ENCODE results near the gene HTR7. TPM values are rescaled to one million over a fixed set of nuclear protein-coding genes. Genes with fewer than 3 reads are reported as not detected.
"Not testable (repeated sequence)": the region's sequence is repeated elsewhere in the genome, so short reads cannot be mapped to it uniquely, and the experiment has no call there.

HTR7 gene
- total RNA-seq, 1 donor from 2014 or later = 0.24 TPM

GRCh38 chr10:90837486-90837885, 20.4 kb downstream of the HTR7 start:
- Mint-ChIP-seq H3K27me3 (ENCODE audit: unreplicated experiment) (peaks cover 3% of the 10 kb centered on the region), H3K9me3 (ENCODE audit: unreplicated experiment) (no peaks in the 10 kb centered on the region), H3K27ac (ENCODE audit: unreplicated experiment) (no peak overlapping the region), H3K36me3 (ENCODE audit: unreplicated experiment) (no peaks in the 10 kb centered on the region), H3K4me1 (ENCODE audit: unreplicated experiment) (no peaks in the 10 kb centered on the region), H3K4me3 (ENCODE audit: unreplicated experiment) (no peak overlapping the region)
- DNase-seq (ENCODE audit: extremely low spot score, unreplicated experiment) = no peak
- TF ChIP-seq CTCF (IDR thresholded peaks at IDR 0.05) = no peak

- H3K4me1 Mint-ChIP-seq (ENCODE audit: unreplicated experiment) = no peaks in the 10 kb centered on the region
- DNase-seq (ENCODE audit: extremely low spot score, unreplicated experiment) = no peak
- TF ChIP-seq CTCF (IDR thresholded peaks at IDR 0.05) = no peak
Measured at GRCh38 chr10:90834326-90834725, 23.5 kb downstream of the HTR7 start.

GRCh38 chr10:90832111-90832510, 25.7 kb downstream of the HTR7 start:
- DNase-seq (ENCODE audit: extremely low spot score, unreplicated experiment) = no peak
- Mint-ChIP-seq H3K27me3 (ENCODE audit: unreplicated experiment) (peaks cover 23% of the 10 kb centered on the region), H3K4me3 (ENCODE audit: unreplicated experiment) (no peak overlapping the region), H3K4me1 (ENCODE audit: unreplicated experiment) (no peaks in the 10 kb centered on the region), H3K27ac (ENCODE audit: unreplicated experiment) (no peak overlapping the region), H3K36me3 (ENCODE audit: unreplicated experiment) (no peaks in the 10 kb centered on the region), H3K9me3 (ENCODE audit: unreplicated experiment) (no peaks in the 10 kb centered on the region)
- TF ChIP-seq CTCF (IDR thresholded peaks at IDR 0.05) = no peak

More at GRCh38 chr10:90834326-90834725, 23.5 kb downstream of the HTR7 start:
- H3K9me3 Mint-ChIP-seq (ENCODE audit: unreplicated experiment) = no peaks in the 10 kb centered on the region
- no peak overlapping the region for H3K27ac Mint-ChIP-seq (ENCODE audit: unreplicated experiment)
- no peak overlapping the region for H3K4me3 Mint-ChIP-seq (ENCODE audit: unreplicated experiment)
- no peaks in the 10 kb centered on the region for H3K36me3 Mint-ChIP-seq (ENCODE audit: unreplicated experiment)
- peaks cover 7% of the 10 kb centered on the region for H3K27me3 Mint-ChIP-seq (ENCODE audit: unreplicated experiment)

- no peak for TF ChIP-seq CTCF (IDR thresholded peaks at IDR 0.05)
Measured at GRCh38 chr10:90822508-90822907, 35.3 kb downstream of the HTR7 start.

GRCh38 chr10:90821864-90822263, 36.0 kb downstream of the HTR7 start:
- not testable (repeated sequence) for H3K9me3 Mint-ChIP-seq (ENCODE audit: unreplicated experiment); H3K36me3 Mint-ChIP-seq (ENCODE audit: unreplicated experiment); H3K27me3 Mint-ChIP-seq (ENCODE audit: unreplicated experiment); H3K4me1 Mint-ChIP-seq (ENCODE audit: unreplicated experiment); H3K27ac Mint-ChIP-seq (ENCODE audit: unreplicated experiment); DNase-seq (ENCODE audit: extremely low spot score, unreplicated experiment); H3K4me3 Mint-ChIP-seq (ENCODE audit: unreplicated experiment)

More at GRCh38 chr10:90822508-90822907, 35.3 kb downstream of the HTR7 start:
- peak; percentile 64 for DNase-seq (ENCODE audit: extremely low spot score, unreplicated experiment)
- Mint-ChIP-seq H3K36me3 (ENCODE audit: unreplicated experiment) (no peaks in the 10 kb centered on the region), H3K4me1 (ENCODE audit: unreplicated experiment) (no peaks in the 10 kb centered on the region), H3K27ac (ENCODE audit: unreplicated experiment) (no peak overlapping the region), H3K9me3 (ENCODE audit: unreplicated experiment) (peaks cover 8% of the 10 kb centered on the region), H3K27me3 (ENCODE audit: unreplicated experiment) (peaks cover 6% of the 10 kb centered on the region), H3K4me3 (ENCODE audit: unreplicated experiment) (no peak overlapping the region)

GRCh38 chr10:90819911-90820310, 37.9 kb downstream of the HTR7 start:
- no peaks in the 10 kb centered on the region for H3K4me1 Mint-ChIP-seq (ENCODE audit: unreplicated experiment)
- no peak overlapping the region for H3K27ac Mint-ChIP-seq (ENCODE audit: unreplicated experiment)
- DNase-seq (ENCODE audit: extremely low spot score, unreplicated experiment) = no peak

More at GRCh38 chr10:90819911-90820310, 37.9 kb downstream of the HTR7 start:
- Mint-ChIP-seq H3K27me3 (ENCODE audit: unreplicated experiment) (peaks cover 3% of the 10 kb centered on the region), H3K9me3 (ENCODE audit: unreplicated experiment) (peaks cover 8% of the 10 kb centered on the region), H3K36me3 (ENCODE audit: unreplicated experiment) (no peaks in the 10 kb centered on the region), H3K4me3 (ENCODE audit: unreplicated experiment) (no peak overlapping the region)
- no peak for TF ChIP-seq CTCF (IDR thresholded peaks at IDR 0.05)
